ENCODE measurements around the gene NRXN3.

The NRXN3 gene

GRCh38 chr14:78959674-78960264, 789.6 kb downstream of the NRXN3 start:
- Histone ChIP-seq H3K27me3 (replicated peaks in 2 of 5; ENCODE audit: control insufficient read depth in 4 of 5, insufficient read depth in 5 of 5, low read length in 4 of 5) (no peaks in the 10 kb centered on the region), H3K27ac (ENCODE audit: insufficient read depth in 1 of 2, low read depth in 1 of 2, low read length in 2 of 2, poor library complexity in 1 of 2, severe bottlenecking in 2 of 2) (no peak overlapping the region), H3K4me1 (ENCODE audit: control extremely low read depth in 1 of 4, control insufficient read depth in 4 of 4, insufficient read depth in 4 of 4, low read length in 3 of 4) (no peaks in the 10 kb centered on the region), H3K4me3 (ENCODE audit: control insufficient read depth in 1 of 7, extremely low read depth in 1 of 7, insufficient read depth in 4 of 7, low read depth in 2 of 7, low read length in 6 of 7) (no peak overlapping the region), H3K9me3 (ENCODE audit: control extremely low read depth in 1 of 5, control insufficient read depth in 4 of 5, insufficient read depth in 2 of 5, low read depth in 1 of 5, low read length in 4 of 5) (no peaks in the 10 kb centered on the region), H3K36me3 (ENCODE audit: control insufficient read depth in 4 of 4, insufficient read depth in 4 of 4, low read length in 3 of 4) (no peaks in the 10 kb centered on the region)
- CTCF ChIA-PET = interaction anchor here (0.8 to 1.4 kb wide), 4 partner anchors 10 to 74 kb away, joined by 3 to 5 read pairs (median 4); no protein-coding TSS in a partner anchor
- POLR2A ChIA-PET = no interaction called here
- DNase-seq = peak; percentile 43 to 69 (median 57)
- WGBS (ENCODE audit: insufficient coverage) = 0% methylated on average over 2 of the region's 9 CpGs

GRCh38 chr14:78967111-78967809, 797.1 kb downstream of the NRXN3 start:
- Histone ChIP-seq H3K4me1 (ENCODE audit: control extremely low read depth in 1 of 4, control insufficient read depth in 4 of 4, insufficient read depth in 4 of 4, low read length in 3 of 4) (no peaks in the 10 kb centered on the region), H3K36me3 (ENCODE audit: control insufficient read depth in 4 of 4, insufficient read depth in 4 of 4, low read length in 3 of 4) (no peaks in the 10 kb centered on the region), H3K4me3 (ENCODE audit: control insufficient read depth in 1 of 7, extremely low read depth in 1 of 7, insufficient read depth in 4 of 7, low read depth in 2 of 7, low read length in 6 of 7) (no peak overlapping the region), H3K9me3 (ENCODE audit: control extremely low read depth in 1 of 5, control insufficient read depth in 4 of 5, insufficient read depth in 2 of 5, low read depth in 1 of 5, low read length in 4 of 5) (no peaks in the 10 kb centered on the region), H3K27ac (ENCODE audit: insufficient read depth in 1 of 2, low read depth in 1 of 2, low read length in 2 of 2, poor library complexity in 1 of 2, severe bottlenecking in 2 of 2) (no peak overlapping the region), H3K27me3 (replicated peaks in 2 of 5; ENCODE audit: control insufficient read depth in 4 of 5, insufficient read depth in 5 of 5, low read length in 4 of 5) (no peaks in the 10 kb centered on the region)
- CTCF ChIA-PET = interaction anchor here (1.0 kb wide), 1 partner anchor 8 kb away, joined by 3 read pairs; no protein-coding TSS in a partner anchor
- whole genome bisulfite sequencing (ENCODE audit: insufficient coverage) = 89% methylated on average over 10 of the region's 10 CpGs
- no peak for DNase-seq
- POLR2A ChIA-PET = no interaction called here

GRCh38 chr14:78968265-78968664, 798.1 kb downstream of the NRXN3 start:
- POLR2A ChIA-PET = no interaction called here
- no peak overlapping the region for H3K27ac ChIP-seq (ENCODE audit: insufficient read depth in 1 of 2, low read depth in 1 of 2, low read length in 2 of 2, poor library complexity in 1 of 2, severe bottlenecking in 2 of 2)
- no peaks in the 10 kb centered on the region for H3K9me3 ChIP-seq (ENCODE audit: control extremely low read depth in 1 of 5, control insufficient read depth in 4 of 5, insufficient read depth in 2 of 5, low read depth in 1 of 5, low read length in 4 of 5)
- CTCF ChIA-PET = interaction anchor here (0.7 to 1.5 kb wide), 5 partner anchors 9 to 716 kb away, joined by 3 to 4 read pairs (median 4); no protein-coding TSS in a partner anchor
- no peaks in the 10 kb centered on the region for H3K36me3 ChIP-seq (ENCODE audit: control insufficient read depth in 4 of 4, insufficient read depth in 4 of 4, low read length in 3 of 4)
- H3K4me3 ChIP-seq (ENCODE audit: control insufficient read depth in 1 of 7, extremely low read depth in 1 of 7, insufficient read depth in 4 of 7, low read depth in 2 of 7, low read length in 6 of 7) = no peak overlapping the region
- H3K27me3 ChIP-seq (replicated peaks in 2 of 5; ENCODE audit: control insufficient read depth in 4 of 5, insufficient read depth in 5 of 5, low read length in 4 of 5) = no peaks in the 10 kb centered on the region
- DNase-seq = no peak
- H3K4me1 ChIP-seq (ENCODE audit: control extremely low read depth in 1 of 4, control insufficient read depth in 4 of 4, insufficient read depth in 4 of 4, low read length in 3 of 4) = no peaks in the 10 kb centered on the region
- WGBS (ENCODE audit: insufficient coverage) = 94% methylated on average over 6 of the region's 6 CpGs

- Histone ChIP-seq H3K9me3 (ENCODE audit: control extremely low read depth in 1 of 5, control insufficient read depth in 4 of 5, insufficient read depth in 2 of 5, low read depth in 1 of 5, low read length in 4 of 5) (no peaks in the 10 kb centered on the region), H3K36me3 (ENCODE audit: control insufficient read depth in 4 of 4, insufficient read depth in 4 of 4, low read length in 3 of 4) (no peaks in the 10 kb centered on the region), H3K27me3 (replicated peaks in 2 of 5; ENCODE audit: control insufficient read depth in 4 of 5, insufficient read depth in 5 of 5, low read length in 4 of 5) (no peaks in the 10 kb centered on the region), H3K4me3 (ENCODE audit: control insufficient read depth in 1 of 7, extremely low read depth in 1 of 7, insufficient read depth in 4 of 7, low read depth in 2 of 7, low read length in 6 of 7) (no peak overlapping the region), H3K27ac (ENCODE audit: insufficient read depth in 1 of 2, low read depth in 1 of 2, low read length in 2 of 2, poor library complexity in 1 of 2, severe bottlenecking in 2 of 2) (no peak overlapping the region), H3K4me1 (ENCODE audit: control extremely low read depth in 1 of 4, control insufficient read depth in 4 of 4, insufficient read depth in 4 of 4, low read length in 3 of 4) (no peaks in the 10 kb centered on the region)
- no peak for DNase-seq
- 95% methylated on average over 3 of the region's 5 CpGs for WGBS (ENCODE audit: insufficient coverage)
- POLR2A ChIA-PET = no interaction called here
- CTCF ChIA-PET = interaction anchor here (1.2 kb wide), 1 partner anchor 11 kb away, joined by 5 read pairs; no protein-coding TSS in a partner anchor
Observed at GRCh38 chr14:78970677-78971076, 800.5 kb downstream of the NRXN3 start.

- CTCF ChIA-PET = no interaction called here
- 98% methylated on average over 4 of the region's 9 CpGs for WGBS (ENCODE audit: insufficient coverage)
Observed at GRCh38 chr14:78972440-78972839, 802.3 kb downstream of the NRXN3 start.

GRCh38 chr14:78974691-78975090, 804.5 kb downstream of the NRXN3 start:
- no peaks in the 10 kb centered on the region for H3K4me1 ChIP-seq (ENCODE audit: control extremely low read depth in 1 of 4, control insufficient read depth in 4 of 4, insufficient read depth in 4 of 4, low read length in 3 of 4)
- DNase-seq = peak in 2 of 3 donors; percentile 1 to 29
- ChIA-PET POLR2A (no interaction called here), CTCF (interaction anchor here (1.0 to 1.6 kb wide), 2 partner anchors 15 to 36 kb away, joined by 4 read pairs; no protein-coding TSS in a partner anchor)
- no peak overlapping the region for H3K4me3 ChIP-seq (ENCODE audit: control insufficient read depth in 1 of 7, extremely low read depth in 1 of 7, insufficient read depth in 4 of 7, low read depth in 2 of 7, low read length in 6 of 7)
- no peaks in the 10 kb centered on the region for H3K27me3 ChIP-seq (replicated peaks in 2 of 5; ENCODE audit: control insufficient read depth in 4 of 5, insufficient read depth in 5 of 5, low read length in 4 of 5)
- no peaks in the 10 kb centered on the region for H3K9me3 ChIP-seq (ENCODE audit: control extremely low read depth in 1 of 5, control insufficient read depth in 4 of 5, insufficient read depth in 2 of 5, low read depth in 1 of 5, low read length in 4 of 5)
- H3K27ac ChIP-seq (ENCODE audit: insufficient read depth in 1 of 2, low read depth in 1 of 2, low read length in 2 of 2, poor library complexity in 1 of 2, severe bottlenecking in 2 of 2) = no peak overlapping the region
- WGBS (ENCODE audit: insufficient coverage) = 60% methylated on average over 1 of the region's 3 CpGs
- H3K36me3 ChIP-seq (ENCODE audit: control insufficient read depth in 4 of 4, insufficient read depth in 4 of 4, low read length in 3 of 4) = no peaks in the 10 kb centered on the region

More at GRCh38 chr14:78972440-78972839, 802.3 kb downstream of the NRXN3 start:
- Histone ChIP-seq H3K9me3 (ENCODE audit: control extremely low read depth in 1 of 5, control insufficient read depth in 4 of 5, insufficient read depth in 2 of 5, low read depth in 1 of 5, low read length in 4 of 5) (no peaks in the 10 kb centered on the region), H3K27me3 (replicated peaks in 2 of 5; ENCODE audit: control insufficient read depth in 4 of 5, insufficient read depth in 5 of 5, low read length in 4 of 5) (no peaks in the 10 kb centered on the region), H3K36me3 (ENCODE audit: control insufficient read depth in 4 of 4, insufficient read depth in 4 of 4, low read length in 3 of 4) (no peaks in the 10 kb centered on the region), H3K4me3 (ENCODE audit: control insufficient read depth in 1 of 7, extremely low read depth in 1 of 7, insufficient read depth in 4 of 7, low read depth in 2 of 7, low read length in 6 of 7) (no peak overlapping the region), H3K27ac (ENCODE audit: insufficient read depth in 1 of 2, low read depth in 1 of 2, low read length in 2 of 2, poor library complexity in 1 of 2, severe bottlenecking in 2 of 2) (no peak overlapping the region), H3K4me1 (ENCODE audit: control extremely low read depth in 1 of 4, control insufficient read depth in 4 of 4, insufficient read depth in 4 of 4, low read length in 3 of 4) (no peaks in the 10 kb centered on the region)
- DNase-seq = no peak
- POLR2A ChIA-PET = no interaction called here

GRCh38 chr14:78975734-78976133, 805.6 kb downstream of the NRXN3 start:
- no peaks in the 10 kb centered on the region for H3K4me1 ChIP-seq (ENCODE audit: control extremely low read depth in 1 of 4, control insufficient read depth in 4 of 4, insufficient read depth in 4 of 4, low read length in 3 of 4)
- ChIA-PET CTCF (no interaction called here), POLR2A (no interaction called here)
- no peak for DNase-seq
- H3K9me3 ChIP-seq (ENCODE audit: control extremely low read depth in 1 of 5, control insufficient read depth in 4 of 5, insufficient read depth in 2 of 5, low read depth in 1 of 5, low read length in 4 of 5) = no peaks in the 10 kb centered on the region
- H3K36me3 ChIP-seq (ENCODE audit: control insufficient read depth in 4 of 4, insufficient read depth in 4 of 4, low read length in 3 of 4) = no peaks in the 10 kb centered on the region
- H3K27ac ChIP-seq (ENCODE audit: insufficient read depth in 1 of 2, low read depth in 1 of 2, low read length in 2 of 2, poor library complexity in 1 of 2, severe bottlenecking in 2 of 2) = no peak overlapping the region
- H3K4me3 ChIP-seq (ENCODE audit: control insufficient read depth in 1 of 7, extremely low read depth in 1 of 7, insufficient read depth in 4 of 7, low read depth in 2 of 7, low read length in 6 of 7) = no peak overlapping the region
- no peaks in the 10 kb centered on the region for H3K27me3 ChIP-seq (replicated peaks in 2 of 5; ENCODE audit: control insufficient read depth in 4 of 5, insufficient read depth in 5 of 5, low read length in 4 of 5)
- 82% methylated on average over 3 of the region's 3 CpGs for WGBS (ENCODE audit: insufficient coverage)

Measured in common myeloid progenitor, CD34-positive (primary cell).